Measurements from ENCODE around the gene GPD1. TPM values are rescaled to one million over a fixed set of nuclear protein-coding genes. Genes with fewer than 3 reads are reported as not detected.

GPD1 gene
- total and polyA plus RNA-seq, 10 of the 15 experiments (the other 5 are each of a cell fraction or from before 2014, with no cell fraction given), result 0.04 to 0.61 (median 0.26) TPM; not detected in 1

GRCh38 chr12:50120521-50120920 lies 16.7 kb downstream of the GPD1 start:
- TF ChIP-seq MAX (IDR thresholded peaks at IDR 0.05; ENCODE audit: low read depth, low read length), result no peak
- TF ChIP-seq MXI1 (IDR thresholded peaks at IDR 0.05; ENCODE audit: low read depth, low read length), result no peak
- no peak for TF ChIP-seq SIX5 (IDR thresholded peaks at IDR 0.05; ENCODE audit: low read depth, low read length, severe bottlenecking)
- no peak for TF ChIP-seq ZBTB4 (CRISPR knock-in tag; IDR thresholded peaks at IDR 0.05)
- TF ChIP-seq ATF7 (IDR thresholded peaks at IDR 0.05; ENCODE audit: low read depth), result no peak
- no peak for TF ChIP-seq PML (IDR thresholded peaks at IDR 0.05; ENCODE audit: low read length)
- TF ChIP-seq MEF2A (IDR thresholded peaks at IDR 0.05; ENCODE audit: insufficient read depth, low read depth, low read length), result no peak
- TF ChIP-seq NFYB (IDR thresholded peaks at IDR 0.05; ENCODE audit: insufficient read depth, low read depth, low read length), result no peak
- TF ChIP-seq RAD51 (IDR thresholded peaks at IDR 0.05), result no peak
- TF ChIP-seq SREBF1 (IDR thresholded peaks at IDR 0.05; ENCODE audit: low read length), result no peak
- TF ChIP-seq RCOR1 (conservative IDR thresholded peaks at IDR 0.05; ENCODE audit: low read depth, low read length), result no peak
- ChIA-PET CTCF (interaction anchor here (1.5 to 5.1 kb wide), 2 partner anchors 10 to 34 kb away, joined by 4 to 30 read pairs; partner anchors contain the start of gene COX14), POLR2A (no interaction called here), RAD21 (ENCODE audit: unreplicated experiment) (interaction anchor here (0.8 kb wide), 1 partner anchor 194 kb away, joined by 3 read pairs; no protein-coding TSS in a partner anchor), SMC1A (ENCODE audit: uncharacterized antibody, unreplicated experiment) (interaction anchor here (0.7 to 1.5 kb wide), 3 partner anchors 9 to 54 kb away, joined by 3 to 10 read pairs (median 4); partner anchors contain the start of gene COX14)
- Histone ChIP-seq H3K9me3 (replicated peaks; ENCODE audit: control insufficient read depth, insufficient read depth, low read length) (no peaks in the 10 kb centered on the region), H3K36me3 (ENCODE audit: control insufficient read depth in 2 of 2, insufficient read depth in 2 of 2, low read length in 1 of 2) (peaks cover 6 to 17% of the 10 kb centered on the region in 2 experiments), H3K27me3 (replicated peaks in 1 of 2; ENCODE audit: control insufficient read depth in 2 of 2, insufficient read depth in 2 of 2, low read length in 1 of 2) (no peaks in the 10 kb centered on the region), H3K9ac (ENCODE audit: control insufficient read depth, insufficient read depth, low read length) (no peak overlapping the region), H2AFZ (ENCODE audit: control insufficient read depth, low read depth, low read length) (no peak overlapping the region), H3K4me1 (ENCODE audit: control insufficient read depth, insufficient read depth, low read length) (peaks cover 10% of the 10 kb centered on the region; the same call in 1 of the 2 replicates), H4K20me1 (ENCODE audit: control insufficient read depth, insufficient read depth) (peaks cover 3% of the 10 kb centered on the region; the same call in 1 of the 2 replicates), H3K4me3 (no peak overlapping the region), H3K27ac (ENCODE audit: control insufficient read depth, insufficient read depth) (no peak overlapping the region), H3K4me2 (ENCODE audit: control insufficient read depth, insufficient read depth) (no peak overlapping the region), H3K79me2 (ENCODE audit: control insufficient read depth, insufficient read depth, low read length) (peaks cover 21% of the 10 kb centered on the region)
- 97% methylated on average over 3 of the region's 3 CpGs for WGBS (ENCODE audit: insufficient coverage, insufficient replicate concordance, low lambda C conversion rate, missing lambda C conversion rate)
- DNase-seq (ENCODE audit: low read depth, low spot score) (no peak), FAIRE-seq (no peak), ATAC-seq (no peak)
- no TSS peak for BruUV-seq (replicated peaks)
- intact Hi-C loops (cut with micrococcal nuclease; ENCODE audit: unreplicated experiment), result no loop called here
- in situ Hi-C loops (cut with MboI), result no loop called here

Measured in GM12878 (cell line).